ENCODE results near the gene MAGI1.

DNA sequence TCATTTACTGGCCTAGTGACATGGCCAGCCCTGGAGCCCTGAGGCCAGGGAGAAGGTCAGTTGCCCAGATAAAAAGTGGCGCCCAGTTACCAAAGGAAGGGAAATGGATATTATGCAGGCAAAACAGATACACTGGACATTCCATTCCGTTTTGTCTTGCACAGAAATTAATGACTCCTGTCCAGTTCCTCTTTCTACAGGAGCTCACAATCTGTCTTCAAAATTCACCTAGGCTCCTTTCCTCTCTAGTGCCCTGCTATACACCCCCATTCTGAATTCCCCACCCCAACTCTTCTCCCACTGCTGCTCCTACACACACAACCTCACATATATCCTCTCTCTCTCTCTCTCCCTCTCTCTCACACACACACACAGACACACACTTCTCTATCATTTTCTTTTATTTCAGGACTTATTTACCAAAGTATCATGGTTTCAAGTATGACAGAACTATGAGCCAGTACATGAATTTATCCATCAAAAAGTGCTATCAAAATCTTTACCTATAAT, 229.0 kb downstream of the MAGI1 start:
- TF ChIP-seq, protein P1, sequence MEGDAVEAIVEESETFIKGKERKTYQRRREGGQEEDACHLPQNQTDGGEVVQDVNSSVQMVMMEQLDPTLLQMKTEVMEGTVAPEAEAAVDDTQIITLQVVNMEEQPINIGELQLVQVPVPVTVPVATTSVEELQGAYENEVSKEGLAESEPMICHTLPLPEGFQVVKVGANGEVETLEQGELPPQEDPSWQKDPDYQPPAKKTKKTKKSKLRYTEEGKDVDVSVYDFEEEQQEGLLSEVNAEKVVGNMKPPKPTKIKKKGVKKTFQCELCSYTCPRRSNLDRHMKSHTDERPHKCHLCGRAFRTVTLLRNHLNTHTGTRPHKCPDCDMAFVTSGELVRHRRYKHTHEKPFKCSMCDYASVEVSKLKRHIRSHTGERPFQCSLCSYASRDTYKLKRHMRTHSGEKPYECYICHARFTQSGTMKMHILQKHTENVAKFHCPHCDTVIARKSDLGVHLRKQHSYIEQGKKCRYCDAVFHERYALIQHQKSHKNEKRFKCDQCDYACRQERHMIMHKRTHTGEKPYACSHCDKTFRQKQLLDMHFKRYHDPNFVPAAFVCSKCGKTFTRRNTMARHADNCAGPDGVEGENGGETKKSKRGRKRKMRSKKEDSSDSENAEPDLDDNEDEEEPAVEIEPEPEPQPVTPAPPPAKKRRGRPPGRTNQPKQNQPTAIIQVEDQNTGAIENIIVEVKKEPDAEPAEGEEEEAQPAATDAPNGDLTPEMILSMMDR (IDR thresholded peaks at IDR 0.05; ENCODE audit: insufficient read depth, low read length, poor library complexity, severe bottlenecking): no peak
- TF ChIP-seq EZH2phosphoT487 (conservative IDR thresholded peaks at IDR 0.05; ENCODE audit: low read length): no peak
